Endometrium (tissue), 2 donors: ENCODE results near the gene POLR1E.

Source experiments
- FAIRE-seq: peaks from 2 replicates; lab custom pipeline; 2012; peaks lifted over from hg19 to GRCh38; lab: Jason Lieb, UNC
- donor health status: control.
- donor health status: control.

Gene POLR1E

GRCh38 chr9:37485389-37486255 lies at the start of gene POLR1E:
Gene POLR1E, plus strand, starts transcription at chr9:37485948. Its CDS starts 100 bp downstream, at chr9:37486048.
- FAIRE-seq, result no peak

GRCh38 chr9:37436540-37436939 lies 49.2 kb upstream of the POLR1E start:
- no peak for FAIRE-seq

- FAIRE-seq, result no peak
Observed at GRCh38 chr9:37437010-37437409, 48.7 kb upstream of the POLR1E start.

GRCh38 chr9:37437621-37438020 lies 48.1 kb upstream of the POLR1E start:
- no peak for FAIRE-seq

GRCh38 chr9:37438359-37438758 lies 47.4 kb upstream of the POLR1E start:
- no peak for FAIRE-seq

GRCh38 chr9:37441776-37442370 lies 43.9 kb upstream of the POLR1E start:
- FAIRE-seq, result no peak

- no peak for FAIRE-seq
Observed at GRCh38 chr9:37442556-37442955, 43.2 kb upstream of the POLR1E start.

GRCh38 chr9:37443566-37443965 lies 42.2 kb upstream of the POLR1E start:
- FAIRE-seq, result no peak

- no peak for FAIRE-seq
Observed at GRCh38 chr9:37444890-37445289, 40.9 kb upstream of the POLR1E start.

GRCh38 chr9:37445832-37446231 lies 39.9 kb upstream of the POLR1E start:
- FAIRE-seq, result no peak

- FAIRE-seq, result no peak
Observed at GRCh38 chr9:37446401-37446800, 39.3 kb upstream of the POLR1E start.

GRCh38 chr9:37447111-37447510 lies 38.6 kb upstream of the POLR1E start:
- FAIRE-seq, result no peak

GRCh38 chr9:37449862-37450632 lies 35.7 kb upstream of the POLR1E start:
- FAIRE-seq, result no peak

- FAIRE-seq, result no peak
Observed at GRCh38 chr9:37451628-37452027, 34.1 kb upstream of the POLR1E start.

GRCh38 chr9:37452611-37453010 lies 33.1 kb upstream of the POLR1E start:
- FAIRE-seq, result no peak

GRCh38 chr9:37453827-37454226 lies 31.9 kb upstream of the POLR1E start:
- no peak for FAIRE-seq

- FAIRE-seq, result no peak
Observed at GRCh38 chr9:37454238-37454637, 31.5 kb upstream of the POLR1E start.

GRCh38 chr9:37455884-37456647 lies 29.7 kb upstream of the POLR1E start:
- no peak for FAIRE-seq

- no peak for FAIRE-seq
Observed at GRCh38 chr9:37456817-37457216, 28.9 kb upstream of the POLR1E start.

GRCh38 chr9:37464006-37464405 lies 21.7 kb upstream of the POLR1E start:
- FAIRE-seq, result no peak

- no peak for FAIRE-seq
Observed at GRCh38 chr9:37464426-37465248, 21.1 kb upstream of the POLR1E start.
